ENCODE data around the gene KRTAP4-11. TPM values are rescaled to one million over a fixed set of nuclear protein-coding genes. Genes with fewer than 3 reads are reported as not detected.
"Not testable (repeated sequence)": the region's sequence is repeated elsewhere in the genome, so short reads cannot be mapped to it uniquely, and the experiment has no call there.

Gene KRTAP4-11
- total RNA-seq, 1 donor from 2014 or later = not detected

- no peak for ATAC-seq (ENCODE audit: poor library complexity)
These were observed 9.2 kb upstream of the KRTAP4-11 start for GRCh38 chr17:41127371-41127770.

GRCh38 chr17:41126412-41126811, 8.2 kb upstream of the KRTAP4-11 start:
- ATAC-seq (ENCODE audit: poor library complexity) (no peak), DNase-seq (no peak)
- intact Hi-C loops (cut with DNase I) = no loop called here

More at GRCh38 chr17:41127371-41127770, 9.2 kb upstream of the KRTAP4-11 start:
- intact Hi-C loops (cut with DNase I) = no loop called here
- DNase-seq = no peak

GRCh38 chr17:41125064-41125463, 6.9 kb upstream of the KRTAP4-11 start:
- intact Hi-C loops (cut with DNase I) = no loop called here
- ATAC-seq (ENCODE audit: poor library complexity) (no peak), DNase-seq (no peak)

GRCh38 chr17:41123991-41124371, 5.8 kb upstream of the KRTAP4-11 start, which contains the start of gene KRTAP4-12:
KRTAP4-12 (minus strand) TSS chr17:41124182; CDS start chr17:41124122, 60 bp downstream.
- intact Hi-C loops (cut with DNase I); ATAC-seq (ENCODE audit: poor library complexity); DNase-seq: not testable (repeated sequence)

DNA sequence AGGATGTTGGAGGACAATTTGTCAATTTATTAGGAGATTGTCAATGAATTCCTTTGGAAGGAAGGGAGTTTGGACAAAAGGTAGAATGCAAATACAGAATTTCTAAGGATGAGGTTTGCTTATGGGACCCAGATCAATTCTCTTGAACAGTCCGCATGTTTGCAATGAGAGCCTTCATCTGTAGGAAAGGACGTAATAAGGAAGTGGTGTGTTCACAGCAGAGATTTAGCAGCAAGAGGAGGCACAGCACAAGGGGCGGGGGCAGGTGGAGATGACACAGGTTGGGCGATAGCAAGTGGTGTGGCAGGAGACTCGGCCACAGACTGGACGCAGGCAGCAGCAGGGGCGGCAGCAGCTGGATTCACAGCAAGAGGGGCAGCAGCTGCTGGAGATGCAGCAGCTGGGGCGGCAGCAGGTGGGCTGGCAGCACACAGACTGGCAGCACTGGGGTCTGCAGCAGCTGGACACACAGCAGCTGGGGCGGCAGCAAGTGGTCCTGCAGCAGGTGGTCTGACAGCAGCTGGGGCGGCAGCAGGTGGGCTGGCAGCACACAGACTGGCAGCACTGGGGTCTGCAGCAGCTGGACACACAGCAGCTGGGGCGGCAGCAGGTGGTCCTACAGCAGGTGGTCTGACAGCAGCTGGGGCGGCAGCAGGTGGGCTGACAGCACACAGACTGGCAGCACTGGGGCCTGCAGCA, 5.3 kb upstream of the KRTAP4-11 start:
- intact Hi-C loops (cut with DNase I); ATAC-seq (ENCODE audit: poor library complexity); DNase-seq: not testable (repeated sequence)

DNA sequence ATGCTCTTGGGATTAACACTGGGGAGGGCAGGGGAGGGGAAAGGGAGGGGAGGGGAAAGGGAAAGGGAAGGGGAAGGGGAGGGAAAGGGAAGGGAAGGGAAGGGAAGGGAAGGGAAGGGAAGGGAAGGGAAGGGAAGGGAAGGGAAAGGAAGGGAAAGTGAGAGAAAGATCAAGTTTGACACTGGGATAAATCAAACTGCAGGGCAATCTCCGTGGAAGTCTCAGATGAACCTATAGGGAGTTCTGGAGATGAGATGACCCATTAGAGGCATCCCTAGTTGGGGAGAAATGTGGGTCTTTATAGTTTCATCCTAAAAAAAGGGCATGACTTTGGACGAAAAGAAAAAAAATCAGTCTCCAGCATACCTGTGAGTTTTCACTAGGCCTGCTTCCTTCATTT, 3.6 kb upstream of the KRTAP4-11 start:
- ATAC-seq (ENCODE audit: poor library complexity) (no peak), DNase-seq (no peak)
- intact Hi-C loops (cut with DNase I) = no loop called here

- intact Hi-C loops (cut with DNase I); ATAC-seq (ENCODE audit: poor library complexity); DNase-seq: not testable (repeated sequence)
These were observed 1.8 kb upstream of the KRTAP4-11 start for GRCh38 chr17:41119696-41120690.

GRCh38 chr17:41118721-41119120, 548 bp upstream of the KRTAP4-11 start:
- no peak for ATAC-seq (ENCODE audit: poor library complexity)
- intact Hi-C loops (cut with DNase I) = no loop called here

DNA sequence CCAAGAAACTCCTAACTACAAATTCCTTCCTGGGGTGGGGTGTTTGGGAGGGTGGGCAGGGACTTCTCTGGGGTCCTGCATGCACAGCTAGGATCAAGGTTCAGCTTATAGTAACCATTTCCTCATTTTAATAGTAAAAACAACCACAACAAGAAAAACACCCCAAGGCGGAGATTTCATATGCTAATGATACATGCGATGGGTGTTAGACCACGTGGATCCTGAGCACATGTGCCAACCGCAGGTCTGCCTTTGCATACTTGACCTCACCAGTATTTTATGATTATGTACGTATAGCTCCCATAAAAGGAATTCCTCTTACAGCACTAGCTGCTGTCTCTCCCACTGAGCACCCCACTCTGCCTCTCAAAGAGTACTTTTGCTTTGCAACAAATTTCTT, 1.9 kb downstream of the KRTAP4-11 start:
- no peak for DNase-seq
- ATAC-seq (ENCODE audit: poor library complexity) = no peak
- intact Hi-C loops (cut with DNase I) = no loop called here

More at GRCh38 chr17:41118721-41119120, 548 bp upstream of the KRTAP4-11 start:
- no peak for DNase-seq

- intact Hi-C loops (cut with DNase I) = no loop called here
- ATAC-seq (ENCODE audit: poor library complexity) = no peak
- DNase-seq = no peak
These were observed 6.9 kb downstream of the KRTAP4-11 start for GRCh38 chr17:41111151-41111885.

DNA sequence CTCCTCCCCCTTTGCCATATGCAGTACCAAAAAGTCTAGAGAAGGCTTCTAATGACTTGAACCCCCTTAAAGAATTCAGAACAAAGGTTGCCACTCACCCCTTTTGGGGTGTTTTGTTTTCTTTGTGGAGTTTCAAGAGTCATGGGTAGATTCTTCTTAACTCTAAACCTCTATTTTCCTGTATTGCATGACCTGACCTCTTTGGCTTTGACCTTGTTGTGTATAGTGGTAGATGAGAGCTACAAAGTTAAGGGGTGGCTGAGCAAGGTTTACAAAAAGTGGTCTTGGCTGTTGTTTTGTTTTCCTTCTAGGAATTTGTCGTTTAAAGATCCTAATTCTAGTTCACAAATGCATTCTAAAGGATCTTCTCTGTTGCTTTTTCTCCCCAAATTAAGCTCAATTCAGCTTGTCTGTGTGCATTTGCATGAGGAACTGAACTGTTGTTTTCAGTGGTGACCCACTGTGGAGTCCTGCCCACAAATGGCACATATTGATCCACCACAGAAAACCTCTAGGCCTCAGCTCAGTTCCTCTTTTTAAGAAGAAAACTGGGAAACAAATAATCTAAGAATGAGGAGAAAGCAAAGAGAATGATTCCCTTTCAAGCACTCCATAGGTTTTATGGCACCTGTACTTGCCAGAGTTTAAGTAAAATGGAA, 9.3 kb downstream of the KRTAP4-11 start:
- intact Hi-C loops (cut with DNase I); ATAC-seq (ENCODE audit: poor library complexity); DNase-seq: not testable (repeated sequence)

DNA sequence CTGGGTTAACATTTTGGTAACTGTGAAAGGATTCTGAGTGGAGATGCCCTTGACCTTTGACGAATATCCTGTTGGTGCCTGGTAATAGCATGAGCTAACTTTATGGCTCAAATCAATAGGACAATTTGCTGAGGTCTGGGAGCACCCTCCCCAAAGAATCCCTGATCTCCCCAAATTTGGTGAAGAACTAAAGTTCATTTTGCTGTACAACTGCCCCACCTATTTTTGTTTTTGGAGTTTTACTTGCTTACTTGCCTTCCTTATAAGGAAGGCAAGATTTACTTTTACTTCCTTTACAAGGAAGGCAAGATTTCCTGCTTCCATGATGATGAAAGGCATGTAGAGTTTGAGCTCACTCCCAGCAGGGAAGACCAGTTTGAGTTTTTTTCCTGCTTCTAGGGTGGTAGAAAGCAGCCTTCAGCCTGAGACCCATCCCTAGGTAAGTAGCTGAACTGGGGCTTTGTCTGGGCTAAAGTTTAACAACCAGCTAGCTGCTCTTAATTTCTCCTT, 10.2 kb downstream of the KRTAP4-11 start:
- ATAC-seq (ENCODE audit: poor library complexity) (no peak), DNase-seq (no peak)
- intact Hi-C loops (cut with DNase I) = no loop called here

GRCh38 chr17:41105347-41105746, 12.8 kb downstream of the KRTAP4-11 start, which contains the start of gene KRTAP4-9:
KRTAP4-9 (plus strand) TSS chr17:41105389; CDS start chr17:41105389, 0 bp downstream.
- intact Hi-C loops (cut with DNase I); ATAC-seq (ENCODE audit: poor library complexity); DNase-seq: not testable (repeated sequence)

GRCh38 chr17:41104386-41105038, 13.7 kb downstream of the KRTAP4-11 start:
- ATAC-seq (ENCODE audit: poor library complexity); DNase-seq; intact Hi-C loops (cut with DNase I): not testable (repeated sequence)

- DNase-seq (no peak), ATAC-seq (ENCODE audit: poor library complexity) (no peak)
- intact Hi-C loops (cut with DNase I) = no loop called here
These were observed 14.3 kb downstream of the KRTAP4-11 start for GRCh38 chr17:41103896-41104295.

DNA sequence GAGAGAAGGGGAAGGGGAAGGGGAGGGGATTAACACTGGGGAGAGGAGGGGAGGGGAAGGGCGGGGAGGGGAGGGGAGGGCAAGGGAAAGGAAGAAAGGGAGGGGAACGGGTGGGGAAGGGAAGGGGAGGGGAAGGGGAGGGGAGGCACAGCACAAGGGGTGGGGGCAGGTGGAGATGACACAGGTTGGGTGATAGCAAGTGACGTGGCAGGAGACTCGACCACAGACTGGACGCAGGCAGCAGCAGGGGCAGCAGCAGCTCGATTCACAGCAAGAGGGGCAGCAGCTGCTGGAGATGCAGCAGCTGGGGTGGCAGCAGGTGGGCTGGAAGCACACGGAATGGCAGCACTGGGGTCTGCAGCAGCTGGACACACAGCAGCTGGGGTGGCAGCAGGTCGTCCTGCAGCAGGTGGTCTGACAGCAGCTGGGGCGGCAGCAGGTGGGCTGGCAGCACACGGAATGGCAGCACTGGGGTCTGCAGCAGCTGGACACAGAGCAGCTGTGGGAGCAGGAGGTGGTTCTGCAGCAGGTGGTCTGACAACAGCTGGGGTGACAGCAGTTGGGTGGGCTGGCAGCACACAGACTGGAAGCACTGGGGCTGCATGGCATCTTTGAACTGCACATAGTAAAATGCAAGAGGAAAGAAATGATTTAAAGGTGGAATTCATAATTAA, 16.4 kb downstream of the KRTAP4-11 start, which contains the start of gene KRTAP4-16:
Gene KRTAP4-16 (minus strand): TSS at position 624 of the 674 bp plus-strand sequence. CDS start 0 bp downstream, at position 624.
- DNase-seq (no peak), ATAC-seq (ENCODE audit: poor library complexity) (no peak)
- intact Hi-C loops (cut with DNase I) = no loop called here
